ENCODE results near the gene IQGAP2. TPM values are rescaled to one million over a fixed set of nuclear protein-coding genes. Genes with fewer than 3 reads are reported as not detected.
"Not testable (repeated sequence)": the region's sequence is repeated elsewhere in the genome, so short reads cannot be mapped to it uniquely, and the experiment has no call there.

Gene IQGAP2
- total RNA-seq, 1 donor from 2014 or later = 14.2 TPM

- no peaks in the 10 kb centered on the region for H3K9me3 Mint-ChIP-seq
- no peaks in the 10 kb centered on the region for H3K4me1 Mint-ChIP-seq
- H3K27me3 Mint-ChIP-seq (ENCODE audit: low read depth) = no peaks in the 10 kb centered on the region
- H3K27ac Mint-ChIP-seq (ENCODE audit: unreplicated experiment) = no peak overlapping the region
- H3K36me3 Mint-ChIP-seq (ENCODE audit: low read depth) = no peaks in the 10 kb centered on the region
- DNase-seq (ENCODE audit: low read depth, low spot score) = no peak
- no peak overlapping the region for H3K4me3 Mint-ChIP-seq
- TF ChIP-seq CTCF (conservative IDR thresholded peaks at IDR 0.05) = no peak
Observed at GRCh38 chr5:76598531-76598930, 195.4 kb downstream of the IQGAP2 start.

GRCh38 chr5:76600716-76601115 is 197.6 kb downstream of the IQGAP2 start:
- peaks cover 2% of the 10 kb centered on the region for H3K36me3 Mint-ChIP-seq (ENCODE audit: low read depth)
- no peak for DNase-seq (ENCODE audit: low read depth, low spot score)
- no peaks in the 10 kb centered on the region for H3K9me3 Mint-ChIP-seq
- TF ChIP-seq CTCF (conservative IDR thresholded peaks at IDR 0.05) = no peak
- H3K4me1 Mint-ChIP-seq = no peaks in the 10 kb centered on the region
- no peak overlapping the region for H3K27ac Mint-ChIP-seq (ENCODE audit: unreplicated experiment)
- H3K4me3 Mint-ChIP-seq = no peak overlapping the region
- H3K27me3 Mint-ChIP-seq (ENCODE audit: low read depth) = no peaks in the 10 kb centered on the region

GRCh38 chr5:76601470-76601869 is 198.4 kb downstream of the IQGAP2 start:
- Mint-ChIP-seq H3K36me3 (ENCODE audit: low read depth) (peaks cover 2% of the 10 kb centered on the region), H3K4me3 (no peak overlapping the region), H3K27me3 (ENCODE audit: low read depth) (no peaks in the 10 kb centered on the region), H3K4me1 (no peaks in the 10 kb centered on the region), H3K27ac (ENCODE audit: unreplicated experiment) (no peak overlapping the region), H3K9me3 (no peaks in the 10 kb centered on the region)
- no peak for DNase-seq (ENCODE audit: low read depth, low spot score)
- TF ChIP-seq CTCF (conservative IDR thresholded peaks at IDR 0.05) = peak; percentile 83

- TF ChIP-seq CTCF (conservative IDR thresholded peaks at IDR 0.05) = peak; percentile 28
- Mint-ChIP-seq H3K4me1 (peaks cover 1% of the 10 kb centered on the region), H3K9me3 (no peaks in the 10 kb centered on the region), H3K27me3 (ENCODE audit: low read depth) (no peaks in the 10 kb centered on the region), H3K4me3 (no peak overlapping the region), H3K27ac (ENCODE audit: unreplicated experiment) (no peak overlapping the region), H3K36me3 (ENCODE audit: low read depth) (peaks cover 2% of the 10 kb centered on the region)
- no peak for DNase-seq (ENCODE audit: low read depth, low spot score)
Observed at GRCh38 chr5:76602094-76602726, 199.1 kb downstream of the IQGAP2 start.

GRCh38 chr5:76603991-76604390 is 200.9 kb downstream of the IQGAP2 start:
- H3K4me3 Mint-ChIP-seq; H3K4me1 Mint-ChIP-seq; DNase-seq (ENCODE audit: low read depth, low spot score); H3K27me3 Mint-ChIP-seq (ENCODE audit: low read depth); H3K27ac Mint-ChIP-seq (ENCODE audit: unreplicated experiment); H3K9me3 Mint-ChIP-seq; H3K36me3 Mint-ChIP-seq (ENCODE audit: low read depth): not testable (repeated sequence)

- no peak for DNase-seq (ENCODE audit: low read depth, low spot score)
- H3K27me3 Mint-ChIP-seq (ENCODE audit: low read depth) = no peaks in the 10 kb centered on the region
- peaks cover 10% of the 10 kb centered on the region for H3K4me1 Mint-ChIP-seq
- no peak overlapping the region for H3K27ac Mint-ChIP-seq (ENCODE audit: unreplicated experiment)
- H3K9me3 Mint-ChIP-seq = no peaks in the 10 kb centered on the region
- no peak for TF ChIP-seq CTCF (conservative IDR thresholded peaks at IDR 0.05)
- peaks cover 2% of the 10 kb centered on the region for H3K36me3 Mint-ChIP-seq (ENCODE audit: low read depth)
- H3K4me3 Mint-ChIP-seq = no peak overlapping the region
Observed at GRCh38 chr5:76604838-76605237, 201.8 kb downstream of the IQGAP2 start.

All from neural crest cell (in vitro differentiated cells).